Calu3 (cell line): ENCODE measurements around the gene DYTN. TPM values are rescaled to one million over a fixed set of nuclear protein-coding genes. Genes with fewer than 3 reads are reported as not detected.

ENCODE experiments used
- BruUV-seq: library from RNA; stranded (reverse); fragments of 400-500 nt; replicated peaks from 2 replicates; lab custom pipeline; 2021; lab: Mats Ljungman, UMichigan
- CTCF ChIA-PET: fragments of 300-600 bp; sonication (Branson Sonifier 250); formaldehyde crosslinking; loops from one replicate; lab custom pipeline; 2022; ENCODE audit warnings: antibody characterized with exemption; lab: Charles Lee
- DNase-seq: peaks from one replicate; pipeline ENCODE4 v3.0.0; 2022
- H3K27ac Mint-ChIP-seq: one replicate; pipeline ENCODE4 v1.8.0; 2022; ENCODE audit warnings: mixed read lengths; ENCODE audit not compliant: unreplicated experiment
- H3K27me3 Mint-ChIP-seq: one replicate; pipeline ENCODE4 v1.8.0; 2022; ENCODE audit warnings: mixed read lengths; ENCODE audit not compliant: unreplicated experiment
- H3K36me3 Mint-ChIP-seq: one replicate; pipeline ENCODE4 v1.8.0; 2022; ENCODE audit warnings: mild to moderate bottlenecking, moderate library complexity, mixed read lengths; ENCODE audit not compliant: insufficient read depth, unreplicated experiment
- H3K4me1 Mint-ChIP-seq: one replicate; pipeline ENCODE4 v1.8.0; 2022; ENCODE audit warnings: mild to moderate bottlenecking, low read depth, mixed read lengths; ENCODE audit not compliant: unreplicated experiment
- H3K4me3 Mint-ChIP-seq: one replicate; pipeline ENCODE4 v1.8.0; 2022; ENCODE audit warnings: mild to moderate bottlenecking, low read depth, moderate library complexity, mixed read lengths; ENCODE audit not compliant: unreplicated experiment
- H3K9me3 Mint-ChIP-seq: one replicate; pipeline ENCODE4 v1.8.0; 2022; ENCODE audit warnings: low read depth, mixed read lengths; ENCODE audit not compliant: unreplicated experiment
- CTCF ChIP-seq: fragments of 200-600 bp; IDR thresholded peaks from one replicate; pipeline ENCODE4 v1.8.0; 2022; ENCODE audit warnings: antibody characterized with exemption; ENCODE audit not compliant: unreplicated experiment
- intact Hi-C: fragments of 100-400 bp; cut with micrococcal nuclease; formaldehyde crosslinking; loops from one replicate; pipeline ENCODE4 v1.10.0; 2022; ENCODE audit not compliant: unreplicated experiment
- total RNA-seq: library from RNA; stranded (reverse); gene quantifications from 2 replicates; pipeline ENCODE4 v1.2.3, GENCODE V29; 2022

The DYTN gene
- total RNA-seq, 1 experiment from 2014 or later: not detected

- Mint-ChIP-seq H3K9me3 (no peaks in the 10 kb centered on the region), H3K36me3 (no peaks in the 10 kb centered on the region), H3K27ac (no peak overlapping the region), H3K27me3 (no peaks in the 10 kb centered on the region), H3K4me1 (no peaks in the 10 kb centered on the region), H3K4me3 (no peak overlapping the region)
- no peak for TF ChIP-seq CTCF
- CTCF ChIA-PET: no interaction called here
- intact Hi-C loops: no loop called here
- DNase-seq: no peak
- BruUV-seq: no TSS peak
Measured at GRCh38 chr2:206641226-206641625, 77.0 kb downstream of the DYTN start.

- no peaks in the 10 kb centered on the region for H3K4me1 Mint-ChIP-seq
- peak; percentile 9 for DNase-seq
- CTCF ChIA-PET: no interaction called here
- H3K27ac Mint-ChIP-seq: no peak overlapping the region
- no peak for TF ChIP-seq CTCF
- no peaks in the 10 kb centered on the region for H3K36me3 Mint-ChIP-seq
- intact Hi-C loops: no loop called here
- H3K27me3 Mint-ChIP-seq: no peaks in the 10 kb centered on the region
- no peaks in the 10 kb centered on the region for H3K9me3 Mint-ChIP-seq
- no TSS peak for BruUV-seq
- H3K4me3 Mint-ChIP-seq: no peak overlapping the region
Measured at GRCh38 chr2:206639636-206640035, 78.6 kb downstream of the DYTN start.

- no peaks in the 10 kb centered on the region for H3K4me1 Mint-ChIP-seq
- no peak for TF ChIP-seq CTCF
- DNase-seq: no peak
- H3K4me3 Mint-ChIP-seq: no peak overlapping the region
- intact Hi-C loops: no loop called here
- H3K9me3 Mint-ChIP-seq: no peaks in the 10 kb centered on the region
- no peak overlapping the region for H3K27ac Mint-ChIP-seq
- H3K36me3 Mint-ChIP-seq: no peaks in the 10 kb centered on the region
- CTCF ChIA-PET: no interaction called here
- H3K27me3 Mint-ChIP-seq: peaks cover 13% of the 10 kb centered on the region
- BruUV-seq: no TSS peak
Measured at GRCh38 chr2:206635015-206635414, 83.2 kb downstream of the DYTN start.

GRCh38 chr2:206631340-206631739 lies 86.9 kb downstream of the DYTN start:
- no TSS peak for BruUV-seq
- CTCF ChIA-PET: no interaction called here
- Mint-ChIP-seq H3K9me3 (no peaks in the 10 kb centered on the region), H3K27ac (no peak overlapping the region), H3K27me3 (peaks cover 38% of the 10 kb centered on the region), H3K36me3 (no peaks in the 10 kb centered on the region), H3K4me1 (no peaks in the 10 kb centered on the region), H3K4me3 (no peak overlapping the region)
- TF ChIP-seq CTCF: no peak
- intact Hi-C loops: no loop called here
- no peak for DNase-seq
